RWPE1 (cell line): Measurements from ENCODE around the gene CBLB.

ENCODE experiments used
- CTCF ChIA-PET: fragments of 350-600 bp; sonication (Branson Sonifier 250); formaldehyde crosslinking; extraction: SDS; loops from one replicate; lab custom pipeline; 2021; lab: Yijun Ruan, JAX
- POLR2A ChIA-PET: fragments of 400-600 bp; formaldehyde crosslinking; extraction: SDS; loops from one replicate; lab custom pipeline; 2020; ENCODE audit warnings: antibody characterized with exemption; ENCODE audit not compliant: low non-redundant PET; lab: Yijun Ruan, JAX
- DNase-seq: peaks from one replicate; pipeline ENCODE4 v3.0.0; 2012; ENCODE audit warnings: low spot score
- H3K27ac ChIP-seq: fragments of 450-650 bp; 2 replicates; pipeline ENCODE4 v1.5.1; 2017
- TF ChIP-seq, protein P1 (sequence below): fragments of 450-650 bp; conservative IDR thresholded peaks from 2 replicates; pipeline ENCODE4 v1.5.1; 2017; ENCODE audit warnings: low read depth, mild to moderate bottlenecking

The CBLB gene

GRCh38 chr3:105878061-105878460, 9.2 kb upstream of the CBLB start:
- ChIA-PET POLR2A (no interaction called here), CTCF (interaction anchor here (1.0 kb wide), 1 partner anchor 191 kb away, joined by 4 read pairs; no protein-coding TSS in a partner anchor)
- no peak overlapping the region for H3K27ac ChIP-seq
- DNase-seq = no peak
- TF ChIP-seq, protein P1, sequence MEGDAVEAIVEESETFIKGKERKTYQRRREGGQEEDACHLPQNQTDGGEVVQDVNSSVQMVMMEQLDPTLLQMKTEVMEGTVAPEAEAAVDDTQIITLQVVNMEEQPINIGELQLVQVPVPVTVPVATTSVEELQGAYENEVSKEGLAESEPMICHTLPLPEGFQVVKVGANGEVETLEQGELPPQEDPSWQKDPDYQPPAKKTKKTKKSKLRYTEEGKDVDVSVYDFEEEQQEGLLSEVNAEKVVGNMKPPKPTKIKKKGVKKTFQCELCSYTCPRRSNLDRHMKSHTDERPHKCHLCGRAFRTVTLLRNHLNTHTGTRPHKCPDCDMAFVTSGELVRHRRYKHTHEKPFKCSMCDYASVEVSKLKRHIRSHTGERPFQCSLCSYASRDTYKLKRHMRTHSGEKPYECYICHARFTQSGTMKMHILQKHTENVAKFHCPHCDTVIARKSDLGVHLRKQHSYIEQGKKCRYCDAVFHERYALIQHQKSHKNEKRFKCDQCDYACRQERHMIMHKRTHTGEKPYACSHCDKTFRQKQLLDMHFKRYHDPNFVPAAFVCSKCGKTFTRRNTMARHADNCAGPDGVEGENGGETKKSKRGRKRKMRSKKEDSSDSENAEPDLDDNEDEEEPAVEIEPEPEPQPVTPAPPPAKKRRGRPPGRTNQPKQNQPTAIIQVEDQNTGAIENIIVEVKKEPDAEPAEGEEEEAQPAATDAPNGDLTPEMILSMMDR = no peak

GRCh38 chr3:105877336-105877910, 8.6 kb upstream of the CBLB start:
- no peak for DNase-seq
- no peak overlapping the region for H3K27ac ChIP-seq
- TF ChIP-seq, protein P1 = no peak
- CTCF ChIA-PET = interaction anchor here (0.6 to 1.0 kb wide), 2 partner anchors 29 to 190 kb away, joined by 3 to 4 read pairs; no protein-coding TSS in a partner anchor
- POLR2A ChIA-PET = no interaction called here

DNA sequence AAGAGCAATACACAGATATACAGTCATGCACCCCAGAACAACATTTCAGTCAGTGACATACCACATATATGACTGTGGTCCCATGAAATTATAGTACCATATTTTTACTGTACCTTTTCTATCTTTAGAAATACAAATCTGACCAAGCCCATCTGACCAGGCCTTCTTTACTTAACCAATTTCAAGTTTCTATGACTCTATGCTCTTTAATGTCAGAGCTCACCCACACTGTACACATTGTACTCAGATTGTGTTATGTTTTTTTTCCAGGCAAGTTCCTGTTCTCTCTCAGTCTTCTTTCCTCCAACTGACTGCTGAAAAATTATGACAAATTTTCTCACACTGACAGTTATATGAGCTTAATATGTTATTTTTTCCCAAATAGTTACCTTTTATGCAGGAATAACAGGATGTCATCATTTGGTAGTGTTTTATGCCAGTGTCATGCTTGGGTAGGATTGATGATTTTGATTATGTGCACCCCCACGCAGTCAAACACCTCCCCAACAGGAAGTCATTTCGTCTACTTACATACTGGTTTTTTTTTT, 8.0 kb upstream of the CBLB start:
- TF ChIP-seq, protein P1 = no peak
- POLR2A ChIA-PET = no interaction called here
- no peak for DNase-seq
- CTCF ChIA-PET = interaction anchor here (0.6 kb wide), 1 partner anchor 30 kb away, joined by 3 read pairs; no protein-coding TSS in a partner anchor
- no peak overlapping the region for H3K27ac ChIP-seq

- no peak overlapping the region for H3K27ac ChIP-seq
- POLR2A ChIA-PET = no interaction called here
- DNase-seq = no peak
- TF ChIP-seq, protein P1 = no peak
- CTCF ChIA-PET = no interaction called here
These were observed 1.3 kb upstream of the CBLB start for GRCh38 chr3:105869861-105870755.

GRCh38 chr3:105869531-105869833, 670 bp upstream of the CBLB start:
- POLR2A ChIA-PET = no interaction called here
- CTCF ChIA-PET = no interaction called here

DNA sequence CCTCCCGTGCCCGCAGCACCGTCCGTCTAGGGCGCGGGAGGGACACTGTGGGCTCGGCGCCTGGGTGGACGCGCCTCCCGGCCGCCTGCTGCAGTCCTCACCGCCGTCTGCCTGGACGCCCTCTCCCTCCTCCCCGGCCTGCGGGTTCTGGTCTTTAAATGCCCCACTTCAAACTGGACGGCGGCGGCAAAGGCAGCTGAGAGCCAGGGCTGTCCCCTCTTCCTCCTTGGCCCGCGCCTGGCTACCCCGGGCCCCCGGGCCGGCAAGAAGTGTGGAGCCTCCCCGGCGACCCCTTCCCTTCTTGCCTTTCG, 426 bp downstream of the CBLB start:
- TF ChIP-seq, protein P1 = no peak
- ChIA-PET POLR2A (no interaction called here), CTCF (interaction anchor here (0.7 kb wide), 1 partner anchor 272 kb away, joined by 3 read pairs; no protein-coding TSS in a partner anchor)
- DNase-seq = peak; percentile 18
- H3K27ac ChIP-seq = peak overlapping the region; percentile 92

More at GRCh38 chr3:105869531-105869833, 670 bp upstream of the CBLB start:
- H3K27ac ChIP-seq = peak overlapping the region; percentile 92
- DNase-seq = no peak
- TF ChIP-seq, protein P1 = no peak
